ENCODE data around the gene AGBL1.

The AGBL1 gene

GRCh38 chr15:86079508-86080266, at the start of gene AGBL1:
TSS of gene AGBL1 (plus strand) at chr15:86079871.
- CTCF ChIA-PET: no interaction called here
- H3K9me3 Mint-ChIP-seq: no peaks in the 10 kb centered on the region
- H3K4me1 Mint-ChIP-seq: no peaks in the 10 kb centered on the region
- H3K27ac Mint-ChIP-seq: no peak within 1 kb of the TSS
- DNase-seq: no peak
- H3K4me3 Mint-ChIP-seq: no peak within 1 kb of the TSS
- H3K36me3 Mint-ChIP-seq: no peaks in the 10 kb centered on the region
- peaks cover 11% of the 10 kb centered on the region for H3K27me3 Mint-ChIP-seq

DNA sequence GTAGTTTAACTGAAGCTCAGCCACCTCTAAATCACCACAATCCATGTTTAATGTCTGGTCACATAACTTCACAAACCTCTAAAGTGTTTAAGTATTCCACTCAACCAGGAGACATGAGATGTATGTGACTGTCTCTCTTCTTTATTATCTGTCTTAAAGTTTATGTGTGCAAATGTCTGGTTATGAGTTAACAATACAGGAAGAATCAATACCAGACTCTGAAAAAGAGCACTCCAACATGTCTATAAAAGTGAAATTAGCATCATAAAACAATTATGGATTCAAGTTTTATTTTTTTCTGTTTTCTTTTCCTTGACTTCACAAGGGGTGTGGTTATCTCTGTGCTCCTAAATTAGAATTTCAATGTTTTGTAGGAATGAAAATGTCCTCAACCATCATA, 44.8 kb upstream of the AGBL1 start:
- Mint-ChIP-seq H3K9me3 (no peaks in the 10 kb centered on the region), H3K27me3 (peaks cover 3% of the 10 kb centered on the region), H3K4me3 (no peak overlapping the region)

GRCh38 chr15:86036243-86036642, 43.4 kb upstream of the AGBL1 start:
- no peak overlapping the region for H3K27ac Mint-ChIP-seq
- CTCF ChIA-PET: no interaction called here
- H3K4me3 Mint-ChIP-seq: no peak overlapping the region
- no peaks in the 10 kb centered on the region for H3K36me3 Mint-ChIP-seq
- no peaks in the 10 kb centered on the region for H3K4me1 Mint-ChIP-seq
- H3K9me3 Mint-ChIP-seq: no peaks in the 10 kb centered on the region
- no peak for DNase-seq
- peaks cover 3% of the 10 kb centered on the region for H3K27me3 Mint-ChIP-seq

More for the DNA sequence above, 44.8 kb upstream of the AGBL1 start:
- no peaks in the 10 kb centered on the region for H3K36me3 Mint-ChIP-seq
- H3K4me1 Mint-ChIP-seq: no peaks in the 10 kb centered on the region
- DNase-seq: no peak
- no peak overlapping the region for H3K27ac Mint-ChIP-seq
- CTCF ChIA-PET: no interaction called here

DNA sequence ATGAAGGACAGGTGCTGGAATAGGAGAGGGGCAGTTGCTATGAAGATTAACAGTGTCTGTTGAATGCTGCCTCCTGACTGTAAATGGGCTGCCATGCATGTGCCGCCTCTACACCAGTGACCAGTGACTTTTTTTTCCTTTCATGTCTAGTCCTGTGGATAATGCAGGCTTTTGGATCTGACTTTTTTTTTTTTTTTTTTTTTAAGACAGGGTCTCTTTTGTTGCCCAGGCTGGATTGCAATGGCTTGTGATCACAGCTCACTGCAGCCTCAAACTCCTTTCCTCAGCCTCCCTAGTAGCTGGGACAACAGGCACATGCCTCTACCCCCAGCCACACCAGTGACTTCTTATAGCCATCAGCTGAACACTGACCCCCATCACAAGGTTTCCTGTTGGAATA, 41.2 kb upstream of the AGBL1 start:
- DNase-seq: no peak
- H3K27me3 Mint-ChIP-seq: peaks cover 3% of the 10 kb centered on the region
- no peaks in the 10 kb centered on the region for H3K36me3 Mint-ChIP-seq
- H3K9me3 Mint-ChIP-seq: no peaks in the 10 kb centered on the region
- H3K4me3 Mint-ChIP-seq: no peak overlapping the region
- H3K27ac Mint-ChIP-seq: no peak overlapping the region
- H3K4me1 Mint-ChIP-seq: no peaks in the 10 kb centered on the region
- CTCF ChIA-PET: no interaction called here

DNA sequence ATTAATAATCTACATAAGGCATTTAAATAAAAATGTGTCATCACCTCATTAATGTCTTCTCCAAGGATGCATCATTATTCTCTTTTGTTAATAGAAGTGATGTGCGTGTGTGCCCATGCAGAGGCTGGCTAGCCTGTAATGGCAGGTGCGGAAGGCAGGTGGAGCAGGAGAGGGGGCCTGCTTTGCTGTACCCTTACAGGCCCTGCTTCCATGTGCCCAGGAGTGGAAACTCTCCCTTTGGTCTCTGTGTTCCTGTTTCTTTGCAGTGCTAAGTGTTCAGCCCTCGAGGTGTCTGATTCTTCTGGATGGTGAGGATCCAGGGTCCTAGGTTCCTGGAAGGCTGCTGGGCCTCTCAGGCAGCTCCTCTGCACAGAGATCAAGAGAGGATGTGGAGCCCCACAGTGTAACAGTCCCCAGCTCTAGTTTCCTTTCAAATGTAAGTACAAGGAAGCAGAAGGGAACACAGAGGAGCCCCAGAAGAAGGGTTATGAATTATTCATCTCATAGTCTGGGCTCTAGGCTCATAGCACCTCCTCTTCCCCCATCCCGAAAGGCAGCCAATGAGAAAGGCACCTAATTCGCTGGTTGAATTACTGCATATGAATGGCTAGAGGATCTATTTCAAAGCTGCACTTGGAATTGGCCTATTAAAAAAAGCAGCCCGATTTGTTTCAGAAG, 39.2 kb upstream of the AGBL1 start:
- Mint-ChIP-seq H3K36me3 (no peaks in the 10 kb centered on the region), H3K4me1 (no peaks in the 10 kb centered on the region), H3K27me3 (peaks cover 8% of the 10 kb centered on the region), H3K9me3 (no peaks in the 10 kb centered on the region), H3K4me3 (no peak overlapping the region), H3K27ac (no peak overlapping the region)
- no peak for DNase-seq
- CTCF ChIA-PET: no interaction called here

GRCh38 chr15:86041399-86041798, 38.3 kb upstream of the AGBL1 start:
- CTCF ChIA-PET: no interaction called here
- Mint-ChIP-seq H3K36me3 (no peaks in the 10 kb centered on the region), H3K4me3 (no peak overlapping the region), H3K9me3 (no peaks in the 10 kb centered on the region), H3K4me1 (no peaks in the 10 kb centered on the region), H3K27me3 (peaks cover 5% of the 10 kb centered on the region), H3K27ac (no peak overlapping the region)
- DNase-seq: no peak

GRCh38 chr15:86042226-86042625, 37.4 kb upstream of the AGBL1 start:
- no peak for DNase-seq
- Mint-ChIP-seq H3K4me3 (no peak overlapping the region), H3K27ac (no peak overlapping the region), H3K9me3 (no peaks in the 10 kb centered on the region), H3K27me3 (peaks cover 5% of the 10 kb centered on the region), H3K4me1 (no peaks in the 10 kb centered on the region), H3K36me3 (no peaks in the 10 kb centered on the region)
- CTCF ChIA-PET: no interaction called here

DNA sequence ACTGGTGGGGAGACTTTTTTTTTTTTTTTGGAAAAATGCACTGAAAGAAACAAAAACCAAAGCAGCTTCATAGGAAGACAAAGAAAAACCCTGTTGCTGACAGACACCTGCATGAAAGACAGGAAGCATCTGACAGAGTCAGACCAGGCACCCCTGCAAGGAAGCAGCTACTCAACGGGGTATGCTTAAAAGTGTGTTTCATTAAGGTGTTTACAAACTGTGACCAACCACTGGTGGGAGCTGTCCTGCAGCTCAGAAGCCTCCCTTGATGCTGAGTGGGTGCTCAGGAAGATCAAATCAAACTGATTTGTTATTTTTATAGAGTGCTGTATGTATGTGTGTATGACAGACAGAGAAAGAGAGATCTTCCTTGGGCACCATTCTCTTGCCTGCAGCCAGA, 34.7 kb upstream of the AGBL1 start:
- CTCF ChIA-PET: interaction anchor here (0.7 kb wide), 1 partner anchor 697 kb away, joined by 3 read pairs; no protein-coding TSS in a partner anchor
- Mint-ChIP-seq H3K36me3 (no peaks in the 10 kb centered on the region), H3K27me3 (peaks cover 5% of the 10 kb centered on the region), H3K4me3 (no peak overlapping the region), H3K4me1 (no peaks in the 10 kb centered on the region), H3K9me3 (no peaks in the 10 kb centered on the region), H3K27ac (no peak overlapping the region)
- DNase-seq: no peak

- no peak overlapping the region for H3K27ac Mint-ChIP-seq
- no peak overlapping the region for H3K4me3 Mint-ChIP-seq
- H3K27me3 Mint-ChIP-seq: peaks cover 4% of the 10 kb centered on the region
- no peaks in the 10 kb centered on the region for H3K9me3 Mint-ChIP-seq
- CTCF ChIA-PET: no interaction called here
- no peaks in the 10 kb centered on the region for H3K36me3 Mint-ChIP-seq
- no peaks in the 10 kb centered on the region for H3K4me1 Mint-ChIP-seq
- no peak for DNase-seq
Observed at GRCh38 chr15:86054338-86054737, 25.3 kb upstream of the AGBL1 start.

DNA sequence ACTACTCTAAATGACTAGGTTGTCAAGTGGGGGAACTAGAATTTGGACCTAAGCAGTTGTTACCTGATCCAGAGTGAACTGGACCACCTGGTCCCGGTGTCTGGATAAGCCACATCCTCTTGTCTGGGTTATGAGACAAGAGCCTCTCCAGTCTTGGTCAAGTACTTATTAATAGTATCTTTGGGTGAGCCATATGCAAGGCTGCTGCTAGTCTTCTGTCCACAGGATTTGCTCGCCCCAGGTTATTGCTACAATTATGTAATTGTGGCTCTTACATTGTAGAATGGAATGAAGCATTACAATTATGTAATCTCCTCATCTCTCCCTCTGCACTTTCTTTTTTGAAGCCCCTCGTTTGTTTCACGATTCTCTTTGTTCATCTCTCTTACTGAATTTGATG, 24.0 kb upstream of the AGBL1 start:
- DNase-seq: no peak
- peaks cover 4% of the 10 kb centered on the region for H3K27me3 Mint-ChIP-seq
- H3K27ac Mint-ChIP-seq: no peak overlapping the region
- H3K4me1 Mint-ChIP-seq: no peaks in the 10 kb centered on the region
- H3K9me3 Mint-ChIP-seq: no peaks in the 10 kb centered on the region
- CTCF ChIA-PET: no interaction called here
- no peak overlapping the region for H3K4me3 Mint-ChIP-seq
- H3K36me3 Mint-ChIP-seq: no peaks in the 10 kb centered on the region

- no peak overlapping the region for H3K4me3 Mint-ChIP-seq
- DNase-seq: no peak
- CTCF ChIA-PET: interaction anchor here (1.1 kb wide), 1 partner anchor 15 kb away, joined by 3 read pairs; no protein-coding TSS in a partner anchor
- H3K9me3 Mint-ChIP-seq: no peaks in the 10 kb centered on the region
- no peaks in the 10 kb centered on the region for H3K36me3 Mint-ChIP-seq
- no peaks in the 10 kb centered on the region for H3K4me1 Mint-ChIP-seq
- H3K27ac Mint-ChIP-seq: no peak overlapping the region
- H3K27me3 Mint-ChIP-seq: no peaks in the 10 kb centered on the region
Observed at GRCh38 chr15:86059851-86060250, 19.8 kb upstream of the AGBL1 start.

- no peak overlapping the region for H3K4me3 Mint-ChIP-seq
- H3K9me3 Mint-ChIP-seq: no peaks in the 10 kb centered on the region
- H3K36me3 Mint-ChIP-seq: no peaks in the 10 kb centered on the region
- H3K27ac Mint-ChIP-seq: no peak overlapping the region
- H3K27me3 Mint-ChIP-seq: no peaks in the 10 kb centered on the region
- DNase-seq: no peak
- H3K4me1 Mint-ChIP-seq: no peaks in the 10 kb centered on the region
- CTCF ChIA-PET: no interaction called here
Observed at GRCh38 chr15:86060674-86061073, 19.0 kb upstream of the AGBL1 start.

- DNase-seq: no peak
- Mint-ChIP-seq H3K4me1 (no peaks in the 10 kb centered on the region), H3K36me3 (no peaks in the 10 kb centered on the region), H3K4me3 (no peak overlapping the region), H3K27me3 (no peaks in the 10 kb centered on the region), H3K9me3 (no peaks in the 10 kb centered on the region), H3K27ac (no peak overlapping the region)
- CTCF ChIA-PET: no interaction called here
Observed at GRCh38 chr15:86061581-86061980, 18.1 kb upstream of the AGBL1 start.

DNA sequence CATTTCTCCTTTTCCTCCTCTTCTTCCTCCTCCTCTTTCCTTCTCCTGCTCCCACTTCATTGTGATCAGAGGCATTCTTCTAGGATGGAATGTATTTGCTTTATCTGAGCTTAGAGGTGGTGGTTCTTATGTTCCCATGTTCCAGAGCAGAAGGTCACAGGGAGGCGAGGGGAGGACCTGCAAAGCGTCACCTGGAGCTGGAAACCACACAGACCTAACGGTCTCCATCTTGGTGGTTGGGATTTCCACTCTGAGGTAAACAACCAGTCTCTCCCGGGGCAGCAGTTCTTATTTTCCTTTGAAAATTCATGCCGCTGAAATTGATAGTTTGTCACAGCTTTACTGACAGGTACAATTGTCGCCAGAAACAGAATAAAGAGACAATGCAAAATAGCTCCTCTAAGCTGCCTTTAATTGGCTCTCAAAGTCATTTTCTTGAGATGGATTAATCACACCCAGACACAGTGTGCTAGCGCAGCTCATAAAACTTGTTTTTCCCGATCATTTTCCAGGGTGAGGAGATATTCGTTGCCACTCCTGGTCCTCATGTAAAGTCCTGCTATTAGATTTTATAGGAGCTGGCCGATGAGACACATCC, 16.9 kb upstream of the AGBL1 start:
- DNase-seq: no peak
- CTCF ChIA-PET: no interaction called here

More for the DNA sequence above, 16.9 kb upstream of the AGBL1 start:
- H3K27me3 Mint-ChIP-seq: no peaks in the 10 kb centered on the region
- H3K27ac Mint-ChIP-seq: no peak overlapping the region
- no peaks in the 10 kb centered on the region for H3K4me1 Mint-ChIP-seq
- no peaks in the 10 kb centered on the region for H3K36me3 Mint-ChIP-seq
- H3K9me3 Mint-ChIP-seq: no peaks in the 10 kb centered on the region
- no peak overlapping the region for H3K4me3 Mint-ChIP-seq
